NCI-H446 treated with DMSO at 0.1 percent for 48 hours (cell line): ENCODE data around the gene PTPRR.

Experiments
- DNase-seq: peaks from one replicate; lab custom pipeline; 2025; lab: John Stamatoyannopoulos, UW

Gene PTPRR

GRCh38 chr12:70645494-70646317, 274.8 kb downstream of the PTPRR start:
- no peak for DNase-seq

- DNase-seq = no peak
Measured at GRCh38 chr12:70644861-70645260, 275.7 kb downstream of the PTPRR start.

- DNase-seq = no peak
Measured at GRCh38 chr12:70643939-70644338, 276.6 kb downstream of the PTPRR start.

- no peak for DNase-seq
Measured at GRCh38 chr12:70641691-70642090, 278.8 kb downstream of the PTPRR start.

GRCh38 chr12:70640901-70641300, 279.6 kb downstream of the PTPRR start:
- no peak for DNase-seq

GRCh38 chr12:70639535-70639934, 281.0 kb downstream of the PTPRR start:
- no peak for DNase-seq

GRCh38 chr12:70638639-70639360, 281.7 kb downstream of the PTPRR start:
- no peak for DNase-seq

- no peak for DNase-seq
Measured at GRCh38 chr12:70637303-70638085, 283.0 kb downstream of the PTPRR start, which contains the start of gene PTPRB. TSS of gene PTPRB (minus strand) at chr12:70637429. CDS start at chr12:70637395, 34 bp downstream.

- no peak for DNase-seq
Measured at GRCh38 chr12:70635755-70636154, 284.8 kb downstream of the PTPRR start.

- DNase-seq = no peak
Measured at GRCh38 chr12:70628701-70629480, 291.6 kb downstream of the PTPRR start.

- no peak for DNase-seq
Measured at GRCh38 chr12:70627677-70628076, 292.9 kb downstream of the PTPRR start.

- no peak for DNase-seq
Measured at GRCh38 chr12:70626180-70626579, 294.4 kb downstream of the PTPRR start.

GRCh38 chr12:70619471-70620152, 300.9 kb downstream of the PTPRR start:
- DNase-seq = no peak

- no peak for DNase-seq
Measured at GRCh38 chr12:70618371-70618770, 302.2 kb downstream of the PTPRR start.

- no peak for DNase-seq
Measured at GRCh38 chr12:70617450-70617849, 303.1 kb downstream of the PTPRR start.

- no peak for DNase-seq
Measured at GRCh38 chr12:70615174-70615866, 305.2 kb downstream of the PTPRR start.

- DNase-seq = no peak
Measured at GRCh38 chr12:70609739-70610491, 310.6 kb downstream of the PTPRR start.

GRCh38 chr12:70609203-70609602, 311.3 kb downstream of the PTPRR start:
- DNase-seq = no peak

- DNase-seq = no peak
Measured at GRCh38 chr12:70608184-70608583, 312.4 kb downstream of the PTPRR start.

GRCh38 chr12:70607107-70607506, 313.4 kb downstream of the PTPRR start:
- DNase-seq = no peak
